ENCODE measurements around the gene CNOT4. TPM values are rescaled to one million over a fixed set of nuclear protein-coding genes. Genes with fewer than 3 reads are reported as not detected.

The CNOT4 gene
- total and polyA plus RNA-seq, 9 donors: 9.1 to 38.9 (median 30.5) TPM

- no peak for DNase-seq
- no peak overlapping the region for H3K4me3 ChIP-seq
- H3K36me3 ChIP-seq: no peaks in the 10 kb centered on the region
- WGBS, 3 donors: 87 to 91% (median 89%) methylated on average over 4 of the region's 4 CpGs
- intact Hi-C loops (cut with DNase I): no loop called here
- H3K4me1 ChIP-seq (ENCODE audit: insufficient read depth): no peaks in the 10 kb centered on the region
- H3K9me3 ChIP-seq: no peaks in the 10 kb centered on the region
- H3K27me3 ChIP-seq: no peaks in the 10 kb centered on the region
- TF ChIP-seq CTCF (IDR thresholded peaks at IDR 0.05): no peak
- TF ChIP-seq EP300 (IDR thresholded peaks at IDR 0.05): no peak
- no peak for TF ChIP-seq POLR2A (IDR thresholded peaks at IDR 0.05)
- H3K27ac ChIP-seq: no peak overlapping the region
Measured at GRCh38 chr7:135392701-135393100, 117.2 kb downstream of the CNOT4 start.

GRCh38 chr7:135391514-135391913, 118.4 kb downstream of the CNOT4 start:
- DNase-seq: no peak
- no peaks in the 10 kb centered on the region for H3K4me1 ChIP-seq (ENCODE audit: insufficient read depth)
- H3K9me3 ChIP-seq: no peaks in the 10 kb centered on the region
- TF ChIP-seq CTCF (IDR thresholded peaks at IDR 0.05) (no peak), EP300 (IDR thresholded peaks at IDR 0.05) (no peak), POLR2A (IDR thresholded peaks at IDR 0.05) (no peak)
- WGBS, 3 donors: 81 to 88% (median 84%) methylated on average over 3 of the region's 3 CpGs
- intact Hi-C loops (cut with DNase I): no loop called here
- H3K4me3 ChIP-seq: no peak overlapping the region
- no peaks in the 10 kb centered on the region for H3K27me3 ChIP-seq
- no peaks in the 10 kb centered on the region for H3K36me3 ChIP-seq
- H3K27ac ChIP-seq: no peak overlapping the region

DNA sequence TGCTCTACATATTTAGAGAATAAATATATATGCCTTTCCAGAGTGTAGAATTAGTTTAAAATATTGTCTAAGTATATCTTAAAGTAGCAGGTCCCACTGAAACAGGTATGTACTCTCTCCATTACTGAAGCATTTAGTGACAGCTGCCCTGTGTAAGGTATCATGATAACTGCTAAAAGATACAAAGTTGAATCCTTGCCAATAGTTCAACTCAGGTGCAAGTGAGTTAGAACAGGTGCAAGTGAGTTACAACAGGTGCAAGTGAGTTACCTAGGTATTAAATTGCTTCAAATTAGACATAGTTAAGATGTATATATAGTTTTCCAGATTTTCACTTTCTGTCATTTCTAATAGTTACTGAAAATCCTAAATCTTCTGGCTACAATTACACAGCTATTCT, 119.1 kb downstream of the CNOT4 start:
- Histone ChIP-seq H3K36me3 (no peaks in the 10 kb centered on the region), H3K27me3 (no peaks in the 10 kb centered on the region), H3K27ac (no peak overlapping the region), H3K4me1 (ENCODE audit: insufficient read depth) (no peaks in the 10 kb centered on the region), H3K9me3 (no peaks in the 10 kb centered on the region), H3K4me3 (no peak overlapping the region)
- intact Hi-C loops (cut with DNase I): no loop called here
- TF ChIP-seq POLR2A (IDR thresholded peaks at IDR 0.05): no peak
- TF ChIP-seq CTCF (IDR thresholded peaks at IDR 0.05): no peak
- TF ChIP-seq EP300 (IDR thresholded peaks at IDR 0.05): no peak
- no peak for DNase-seq

DNA sequence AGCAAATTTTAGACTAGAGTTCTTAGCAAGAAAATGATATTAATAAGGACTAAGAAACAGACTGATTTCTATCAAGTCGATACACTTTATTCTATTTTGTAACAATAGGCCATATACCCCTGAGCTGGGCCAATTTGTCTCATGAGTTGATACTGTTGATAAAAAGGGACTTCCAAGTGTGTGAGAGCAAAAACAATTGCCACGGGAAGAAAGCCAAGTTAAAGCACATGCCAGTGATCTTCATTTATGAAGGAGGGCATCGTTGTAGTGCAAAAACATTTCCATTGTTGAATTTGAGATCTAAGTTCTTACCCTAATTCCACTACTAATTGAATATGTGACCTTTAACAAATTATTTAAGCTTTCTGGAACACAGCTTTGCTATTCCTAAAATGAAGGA, 119.9 kb downstream of the CNOT4 start:
- TF ChIP-seq EP300 (IDR thresholded peaks at IDR 0.05) (no peak), POLR2A (IDR thresholded peaks at IDR 0.05) (no peak), CTCF (IDR thresholded peaks at IDR 0.05) (no peak)
- no peaks in the 10 kb centered on the region for H3K27me3 ChIP-seq
- H3K27ac ChIP-seq: no peak overlapping the region
- whole genome bisulfite sequencing, 3 donors: 46 to 63% (median 49%) methylated on average over 3 of the region's 3 CpGs
- H3K36me3 ChIP-seq: no peaks in the 10 kb centered on the region
- no peak overlapping the region for H3K4me3 ChIP-seq
- intact Hi-C loops (cut with DNase I): no loop called here
- no peaks in the 10 kb centered on the region for H3K9me3 ChIP-seq
- DNase-seq: no peak
- H3K4me1 ChIP-seq (ENCODE audit: insufficient read depth): no peaks in the 10 kb centered on the region

GRCh38 chr7:135388616-135389015, 121.3 kb downstream of the CNOT4 start:
- H3K27me3 ChIP-seq: no peaks in the 10 kb centered on the region
- H3K27ac ChIP-seq: no peak overlapping the region
- no peaks in the 10 kb centered on the region for H3K36me3 ChIP-seq
- no peaks in the 10 kb centered on the region for H3K9me3 ChIP-seq
- no peak overlapping the region for H3K4me3 ChIP-seq
- DNase-seq: no peak
- WGBS, 3 donors: 89 to 92% (median 91%) methylated on average over 3 of the region's 3 CpGs
- no peak for TF ChIP-seq POLR2A (IDR thresholded peaks at IDR 0.05)
- TF ChIP-seq EP300 (IDR thresholded peaks at IDR 0.05): no peak
- no peak for TF ChIP-seq CTCF (IDR thresholded peaks at IDR 0.05)
- intact Hi-C loops (cut with DNase I): no loop called here
- no peaks in the 10 kb centered on the region for H3K4me1 ChIP-seq (ENCODE audit: insufficient read depth)
